ENCODE results near the gene DGAT2.

- TF ChIP-seq CTCF (IDR thresholded peaks at IDR 0.05 in 4 of 5, conservative IDR thresholded peaks at IDR 0.05 in 1 of 5) (no peak), POLR2A (IDR thresholded peaks at IDR 0.05) (no peak)
Observed at GRCh38 chr11:75743711-75744563, 24.6 kb upstream of the DGAT2 start.

All from gastrocnemius medialis (tissue), 4 donors.